ENCODE results near the gene KRT71. TPM values are rescaled to one million over a fixed set of nuclear protein-coding genes. Genes with fewer than 3 reads are reported as not detected.

KRT71 gene
- total and polyA plus RNA-seq, 2 of the 8 experiments (the other 6 are each of a cell fraction or from before 2014, with no cell fraction given), result not detected

DNA sequence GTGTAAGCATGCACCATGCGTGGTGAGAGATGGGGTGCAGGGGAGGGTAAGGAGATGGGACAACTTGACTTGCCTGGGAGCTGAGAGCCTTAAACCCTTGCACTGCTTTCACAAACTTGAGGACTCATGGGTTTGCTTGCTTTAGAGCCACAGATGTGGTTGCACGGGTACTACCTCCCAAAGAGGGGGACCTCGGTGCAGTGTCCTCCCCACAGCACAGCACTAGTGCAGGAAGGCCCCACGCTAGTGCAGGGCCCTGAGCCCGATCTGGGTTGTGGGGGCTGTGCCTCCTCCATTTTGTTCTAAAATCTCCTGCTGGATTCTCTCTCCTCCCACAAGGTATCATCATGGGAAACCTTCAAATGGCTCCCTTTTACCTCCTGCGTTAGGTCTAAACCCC lies 37.1 kb upstream of the KRT71 start:
- DNase-seq (ENCODE audit: low read depth in 1 of 2, low spot score in 2 of 2) (no peak), FAIRE-seq (no peak)
- Histone ChIP-seq H3K4ac (replicated peaks; ENCODE audit: insufficient read length, low read depth, low read length) (no peak overlapping the region), H4K91ac (replicated peaks; ENCODE audit: insufficient read length, low read length) (no peak overlapping the region), H3K18ac (ENCODE audit: extremely low read depth, low read length) (no peak overlapping the region), H3K79me1 (ENCODE audit: low read depth, low read length) (no peaks in the 10 kb centered on the region), H3K36me3 (ENCODE audit: control insufficient read depth in 2 of 4, insufficient read depth in 4 of 4, low read length in 3 of 4) (no peaks in the 10 kb centered on the region), H3K23ac (ENCODE audit: insufficient read length) (no peak overlapping the region), H4K8ac (ENCODE audit: extremely low read depth, insufficient read depth, low read length) (no peak overlapping the region), H3K23me2 (ENCODE audit: low read depth, low read length) (no peaks in the 10 kb centered on the region), H3K4me2 (ENCODE audit: insufficient read depth in 1 of 2, low read depth in 2 of 2, low read length in 2 of 2) (no peak overlapping the region), H2BK20ac (ENCODE audit: low read length) (no peak overlapping the region), H2BK120ac (replicated peaks; ENCODE audit: low read depth, low read length) (no peak overlapping the region), H2BK5ac (ENCODE audit: low read depth, low read length) (no peak overlapping the region), H3K27me3 (replicated peaks in 1 of 4; ENCODE audit: control insufficient read depth in 3 of 4, extremely low read depth in 1 of 4, insufficient read depth in 3 of 4, low read length in 3 of 4) (no peaks in the 10 kb centered on the region; a peak in 1 of 7 replicates), H3K79me2 (ENCODE audit: control insufficient read depth in 1 of 2, insufficient read depth in 2 of 2, low read length in 2 of 2) (no peaks in the 10 kb centered on the region), H3K4me1 (replicated peaks in 1 of 4; ENCODE audit: control insufficient read depth in 3 of 4, insufficient read depth in 4 of 4, low read length in 3 of 4) (no peaks in the 10 kb centered on the region), H4K5ac (ENCODE audit: insufficient read length, low read depth, low read length) (no peak overlapping the region), H3K9ac (replicated peaks in 1 of 4; ENCODE audit: extremely low read depth in 1 of 4, low read depth in 3 of 4, low read length in 3 of 4) (no peak overlapping the region), H2AK5ac (ENCODE audit: low read depth, low read length) (no peak overlapping the region), H2AFZ (ENCODE audit: low read length) (no peak overlapping the region), H4K20me1 (replicated peaks in 1 of 2; ENCODE audit: control insufficient read depth in 1 of 2, insufficient read depth in 2 of 2, low read length in 2 of 2) (no peaks in the 10 kb centered on the region), H2BK12ac (ENCODE audit: low read depth, low read length) (no peak overlapping the region), H3K14ac (ENCODE audit: insufficient read length) (no peak overlapping the region), H3K9me3 (ENCODE audit: insufficient read depth in 2 of 2, low read depth in 1 of 2, low read length in 1 of 2) (peaks cover 23 to 27% of the 10 kb centered on the region in 2 experiments), H3K4me3 (ENCODE audit: extremely low read depth in 1 of 4, insufficient read depth in 2 of 4, low read depth in 3 of 4, low read length in 4 of 4) (no peak overlapping the region; a peak in 1 of 8 replicates), H3K27ac (ENCODE audit: low read depth, low read length) (no peak overlapping the region), H3K56ac (replicated peaks; ENCODE audit: insufficient read length, low read depth, low read length) (no peak overlapping the region), H2BK15ac (ENCODE audit: low read length) (no peak overlapping the region)
- ChIA-PET CTCF (ENCODE audit: partially characterized antibody) (interaction anchor here (1.0 to 23.2 kb wide), 9 partner anchors 12 to 285 kb away, joined by 3 to 502 read pairs (median 4); no protein-coding TSS in a partner anchor), POLR2A (ENCODE audit: partially characterized antibody) (no interaction called here)
- TF ChIP-seq CEBPB (IDR thresholded peaks at IDR 0.05; ENCODE audit: low read depth, low read length) (no peak), GABPA (IDR thresholded peaks at IDR 0.05; ENCODE audit: borderline replicate concordance, insufficient read depth, low read length) (no peak), GTF2F1 (IDR thresholded peaks at IDR 0.05; ENCODE audit: borderline replicate concordance, low read depth, low read length) (no peak), TBP (IDR thresholded peaks at IDR 0.05; ENCODE audit: low read depth, low read length) (no peak), CBX8 (IDR thresholded peaks at IDR 0.05; ENCODE audit: borderline replicate concordance, low read depth, low read length) (no peak)
- 96% methylated on average over 6 of the region's 6 CpGs; no CpG with 5 or more reads in 1 of the 2 experiments for WGBS, 2 experiments (ENCODE audit: extremely low coverage in 1 of 2, insufficient coverage in 1 of 2, insufficient read length in 1 of 2, insufficient replicate concordance in 2 of 2, low coverage in 1 of 2, low lambda C conversion rate in 2 of 2, missing lambda C conversion rate in 1 of 2)

Data from H1 (cell line).